ENCODE results near the gene PLBD1. TPM values are rescaled to one million over a fixed set of nuclear protein-coding genes. Genes with fewer than 3 reads are reported as not detected.

Gene PLBD1
- total RNA-seq, result 1 to 10 TPM; 3.8 to 7.5 TPM
- 1 to 10 TPM; 1.4 to 4.5 TPM for polyA plus RNA-seq

GRCh38 chr12:14567351-14568162 lies at the start of gene PLBD1:
PLBD1 (minus strand) TSS chr12:14567883; CDS start chr12:14567696, 187 bp downstream.
- Histone ChIP-seq H3K4me1 (ENCODE audit: control insufficient read depth in 4 of 4, insufficient read depth in 4 of 4, low read length in 3 of 4) (peaks cover 0 to 10% (median 6%) of the 10 kb centered on the region in 4 donors), H3K27me3 (ENCODE audit: control insufficient read depth in 4 of 4, insufficient read depth in 4 of 4, low read length in 3 of 4) (no peaks in the 10 kb centered on the region), H3K27ac (ENCODE audit: low read depth in 1 of 2, low read length in 2 of 2) (peak within 1 kb of the TSS; percentile 60 to 65), H3K9ac (ENCODE audit: low read depth in 1 of 2, low read length in 2 of 2) (peak within 1 kb of the TSS; percentile 9 to 16), H3K36me3 (ENCODE audit: control insufficient read depth in 4 of 4, insufficient read depth in 3 of 4, low read depth in 1 of 4, low read length in 3 of 4) (no peaks in the 10 kb centered on the region), H3K9me3 (ENCODE audit: control insufficient read depth in 4 of 4, low read length in 3 of 4) (no peaks in the 10 kb centered on the region), H3K4me3 (ENCODE audit: low read depth in 1 of 3, low read length in 3 of 3) (peak within 1 kb of the TSS; percentile 54 to 76 (median 62))
- DNase-seq (ENCODE audit: low spot score), result peak; percentile 44
- no peak for TF ChIP-seq REST (IDR thresholded peaks at IDR 0.05)
- TF ChIP-seq CTCF (IDR thresholded peaks at IDR 0.05; ENCODE audit: low read depth, low read length, missing input control), result no peak
- no peak for TF ChIP-seq RAD21 (IDR thresholded peaks at IDR 0.05)
- TF ChIP-seq GABPA (IDR thresholded peaks at IDR 0.05 in 1 of 2, conservative IDR thresholded peaks at IDR 0.05 in 1 of 2), result no peak
- TF ChIP-seq EGR1 (IDR thresholded peaks at IDR 0.05; ENCODE audit: low read depth in 2 of 2), result no peak
- TF ChIP-seq HNF4A (conservative IDR thresholded peaks at IDR 0.05), result peak in 1 of 2 donors; percentile 9
- TF ChIP-seq FOXA1 (IDR thresholded peaks at IDR 0.05), result no peak
- TF ChIP-seq ATF3 (IDR thresholded peaks at IDR 0.05), result no peak
- TF ChIP-seq RXRA (IDR thresholded peaks at IDR 0.05), result peak in 1 of 2 donors; percentile 17
- no peak for TF ChIP-seq JUND (IDR thresholded peaks at IDR 0.05)
- TF ChIP-seq MAX (IDR thresholded peaks at IDR 0.05), result peak; percentile 19
- no peak for TF ChIP-seq ZBTB33 (IDR thresholded peaks at IDR 0.05)
- no peak for TF ChIP-seq FOXA2 (IDR thresholded peaks at IDR 0.05)
- TF ChIP-seq HNF4G (IDR thresholded peaks at IDR 0.05), result no peak
- TF ChIP-seq NR2F2 (IDR thresholded peaks at IDR 0.05), result no peak
- no peak for TF ChIP-seq TAF1 (conservative IDR thresholded peaks at IDR 0.05)
- no peak for TF ChIP-seq SP1 (IDR thresholded peaks at IDR 0.05)
- TF ChIP-seq YY1 (IDR thresholded peaks at IDR 0.05), result no peak
- WGBS, result 7% methylated on average over 76 of the region's 76 CpGs
